NCI-H2107 treated with DMSO at 0.1 percent for 48 hours (cell line): ENCODE data around the gene RNF212.
"Not testable (repeated sequence)": the region's sequence is repeated elsewhere in the genome, so short reads cannot be mapped to it uniquely, and the experiment has no call there.

Experiments used
- DNase-seq: peaks from one replicate; lab custom pipeline; 2025; ENCODE audit not compliant: unreplicated experiment; lab: John Stamatoyannopoulos, UW

The RNF212 gene

DNA sequence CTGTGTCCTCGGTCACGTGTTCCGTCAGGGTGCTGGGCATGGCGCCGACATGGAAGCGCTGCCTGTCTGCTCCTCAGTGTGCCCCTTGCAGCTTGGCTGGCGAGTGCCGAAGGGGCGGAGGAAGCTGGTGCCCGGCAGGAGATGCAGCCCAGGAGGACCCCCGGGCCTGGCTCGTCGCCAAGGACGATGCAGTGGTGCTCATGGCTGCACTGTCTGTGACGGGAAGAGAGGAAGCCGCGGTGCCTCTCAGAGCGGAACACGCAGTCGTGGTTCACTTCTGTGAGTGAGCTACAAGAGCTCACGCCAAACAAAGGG, 63.8 kb downstream of the RNF212 start:
- no peak for DNase-seq

DNA sequence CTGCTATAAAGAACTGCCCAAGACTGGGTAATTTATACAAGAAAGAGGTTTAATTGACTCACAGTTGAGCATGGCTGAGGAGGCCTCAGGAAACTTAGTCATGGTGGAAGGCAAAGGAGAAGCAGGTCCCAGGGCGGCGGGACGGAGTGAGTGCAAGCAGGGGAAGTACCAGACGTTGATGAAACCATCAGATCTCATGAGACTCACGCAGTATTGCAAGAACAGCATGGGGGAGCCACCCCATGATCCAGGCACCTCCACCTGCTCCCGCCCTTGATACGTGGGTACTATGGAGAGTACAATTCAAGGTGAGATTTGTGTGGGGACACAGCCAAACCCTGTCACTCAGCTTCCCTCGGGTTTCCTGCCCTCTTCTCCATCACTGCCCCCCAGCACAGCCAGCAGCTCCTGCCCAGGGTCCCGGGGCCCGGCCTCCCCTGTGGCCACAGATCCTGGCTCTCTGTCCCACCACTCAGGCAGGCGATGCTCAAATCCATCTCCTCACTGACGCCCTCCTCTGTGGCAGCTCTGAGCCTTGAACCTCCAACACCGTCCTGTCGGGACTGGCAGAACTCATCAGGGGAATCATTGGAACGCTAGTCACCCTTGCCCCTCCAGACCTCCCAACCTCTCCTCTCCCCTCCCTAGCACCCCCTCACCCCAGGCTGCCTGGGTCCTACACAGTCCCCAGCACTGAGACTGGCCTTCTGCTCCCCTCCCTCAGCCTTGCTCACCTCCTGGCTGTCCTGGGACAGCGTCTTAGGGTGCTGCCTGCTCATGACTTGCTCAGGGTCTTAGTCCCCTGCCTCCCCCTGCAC, 64.4 kb downstream of the RNF212 start:
- no peak for DNase-seq

DNA sequence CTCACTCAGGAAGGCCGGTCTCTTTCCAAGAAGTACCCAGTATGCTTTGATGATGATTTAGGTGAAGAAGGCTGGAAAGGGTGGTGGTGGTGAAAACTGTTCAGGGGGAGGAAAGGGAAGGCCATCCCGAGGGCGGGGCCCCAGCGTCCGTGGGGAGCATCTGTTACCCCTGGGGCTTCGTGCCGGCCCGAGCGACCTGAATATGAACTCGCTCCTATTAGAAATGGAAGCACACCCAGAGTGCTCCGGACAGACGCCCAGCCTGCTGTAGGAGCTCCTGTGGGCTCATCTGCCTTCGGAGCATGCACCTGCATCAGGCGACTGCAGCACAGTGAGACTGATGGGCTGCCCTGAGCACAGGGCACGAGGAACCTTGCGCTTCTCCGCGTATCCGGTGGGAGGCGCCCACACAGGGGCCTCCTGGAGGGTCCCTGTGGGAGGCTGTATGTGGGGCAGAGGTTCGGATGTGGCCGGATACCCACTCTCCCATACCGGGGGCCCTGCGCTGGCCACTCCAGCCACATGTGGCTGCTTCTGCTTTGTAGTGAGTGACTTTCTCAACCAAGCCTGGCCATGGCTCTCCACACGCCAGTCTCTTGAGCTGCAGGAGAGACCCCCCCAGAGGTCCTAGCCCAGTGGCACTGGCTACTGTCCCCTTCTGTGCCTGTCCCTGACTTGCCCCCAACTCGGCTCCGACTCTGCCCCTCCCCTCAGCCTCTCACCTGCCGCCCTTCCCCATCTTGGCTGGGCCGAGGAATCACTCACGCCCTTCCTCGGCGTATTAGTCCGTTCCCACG, 65.2 kb downstream of the RNF212 start:
- no peak for DNase-seq

DNA sequence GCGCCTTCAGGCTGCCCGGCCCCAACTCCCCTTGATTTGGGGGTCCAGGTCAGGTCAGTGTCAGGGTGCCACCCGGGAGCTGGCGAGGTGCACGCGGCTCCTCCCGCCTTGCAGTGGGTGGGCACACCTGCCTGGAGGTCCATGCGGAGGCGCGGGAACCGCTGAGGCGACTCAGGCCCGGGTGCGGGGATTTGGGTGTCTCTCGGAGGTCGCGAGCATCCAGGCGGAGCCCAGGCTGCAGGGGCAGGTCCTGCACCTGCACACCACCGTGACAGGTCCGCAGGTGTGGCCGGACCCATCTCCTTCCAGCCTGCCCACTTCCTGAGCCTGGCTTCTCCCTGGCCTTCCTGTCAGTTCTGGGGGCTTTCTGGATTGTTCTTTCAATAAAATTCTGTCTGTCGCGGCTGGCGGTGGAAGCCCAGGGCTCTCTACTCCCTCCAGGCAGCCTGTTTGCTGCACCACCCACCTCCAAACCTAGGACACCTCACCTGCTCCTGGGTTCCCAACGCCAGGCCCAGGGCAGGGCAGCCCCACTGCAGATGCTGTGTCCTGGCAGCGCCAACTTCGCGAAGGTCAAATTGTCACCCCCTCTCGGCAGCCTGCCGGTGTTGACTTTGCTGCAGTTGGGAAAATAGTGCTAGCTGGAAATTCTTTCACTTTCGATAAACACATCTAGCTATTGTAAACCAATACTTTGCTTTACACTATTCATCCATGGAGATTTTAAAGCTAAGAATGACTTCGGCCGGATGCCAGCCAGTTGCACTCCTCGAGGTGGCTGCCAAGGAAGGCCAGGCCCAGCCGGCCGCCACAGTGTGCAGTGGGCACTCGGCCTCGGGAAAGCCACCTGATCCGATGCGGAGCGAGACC, 66.0 kb downstream of the RNF212 start:
- DNase-seq, result no peak

DNA sequence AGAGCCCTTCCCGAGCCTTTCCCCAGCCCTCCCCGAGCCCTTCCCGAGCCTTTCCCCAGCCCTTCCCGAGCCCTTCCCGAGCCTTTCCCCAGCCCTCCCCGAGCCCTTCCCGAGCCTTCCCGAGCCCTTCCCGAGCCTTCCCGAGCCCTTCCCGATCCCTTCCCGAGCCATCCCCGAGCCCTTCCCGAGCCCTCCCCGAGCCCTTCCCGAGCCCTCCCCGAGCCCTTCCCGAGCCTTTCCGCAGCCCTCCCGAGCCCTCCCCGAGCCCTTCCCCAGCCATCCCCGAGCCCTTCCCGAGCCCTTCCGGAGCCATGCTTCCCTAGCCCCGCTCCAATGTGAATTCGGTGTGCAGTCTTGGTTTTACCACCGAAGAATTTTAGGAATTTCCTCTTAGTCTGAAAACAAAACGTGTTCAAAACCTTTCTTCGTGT, 66.8 kb downstream of the RNF212 start:
- not testable (repeated sequence) for DNase-seq

DNA sequence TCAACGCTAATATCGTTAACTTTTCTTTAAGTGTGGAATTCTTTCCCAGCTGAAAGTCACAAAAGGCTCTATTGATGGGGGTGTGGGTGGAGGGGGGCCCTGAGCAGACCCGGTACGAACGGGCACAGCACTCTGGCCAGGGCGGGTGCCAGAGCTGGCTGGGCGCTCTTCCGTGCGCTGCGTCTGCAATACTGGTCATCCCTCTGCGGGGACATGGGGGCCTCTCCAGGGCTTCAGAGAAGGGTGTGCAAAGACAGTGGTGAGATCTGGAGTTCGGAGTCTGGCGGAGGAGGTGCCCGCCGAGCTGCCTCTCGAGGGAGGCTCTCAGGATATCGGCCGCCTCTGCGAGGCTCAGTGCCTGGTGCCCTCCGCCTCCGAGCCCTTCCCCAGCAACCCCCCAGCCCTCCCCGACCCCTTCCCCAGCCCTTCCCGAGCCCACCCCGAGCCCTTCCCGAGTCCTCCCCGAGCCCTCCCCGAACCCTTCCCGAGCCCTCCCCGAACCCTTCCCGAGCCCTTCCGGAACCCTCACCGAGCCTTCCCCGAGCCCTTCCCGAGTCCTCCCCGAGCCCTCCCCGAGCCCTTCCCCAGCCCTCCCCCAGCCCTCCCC, 67.7 kb downstream of the RNF212 start:
- no peak for DNase-seq

DNA sequence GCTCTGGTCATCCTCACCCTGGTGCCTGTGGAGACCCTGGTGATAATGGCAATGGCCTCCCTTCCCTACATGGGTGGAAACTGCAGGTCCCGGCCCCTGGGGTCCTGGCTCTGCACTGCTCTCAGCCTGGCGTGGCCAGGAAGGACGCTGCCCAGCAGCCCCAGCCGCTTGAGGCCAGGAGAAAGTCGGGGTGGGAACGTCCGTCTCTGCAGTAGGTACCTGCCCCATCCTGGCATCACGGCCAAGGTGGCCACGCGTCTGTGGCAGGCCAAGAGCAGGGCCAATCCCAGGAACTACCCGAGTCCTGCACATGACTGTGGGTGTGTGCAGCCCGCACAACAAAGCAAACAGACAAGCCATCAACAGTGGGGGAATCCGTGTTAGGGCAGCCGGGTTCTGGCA, 68.2 kb downstream of the RNF212 start:
- no peak for DNase-seq

DNA sequence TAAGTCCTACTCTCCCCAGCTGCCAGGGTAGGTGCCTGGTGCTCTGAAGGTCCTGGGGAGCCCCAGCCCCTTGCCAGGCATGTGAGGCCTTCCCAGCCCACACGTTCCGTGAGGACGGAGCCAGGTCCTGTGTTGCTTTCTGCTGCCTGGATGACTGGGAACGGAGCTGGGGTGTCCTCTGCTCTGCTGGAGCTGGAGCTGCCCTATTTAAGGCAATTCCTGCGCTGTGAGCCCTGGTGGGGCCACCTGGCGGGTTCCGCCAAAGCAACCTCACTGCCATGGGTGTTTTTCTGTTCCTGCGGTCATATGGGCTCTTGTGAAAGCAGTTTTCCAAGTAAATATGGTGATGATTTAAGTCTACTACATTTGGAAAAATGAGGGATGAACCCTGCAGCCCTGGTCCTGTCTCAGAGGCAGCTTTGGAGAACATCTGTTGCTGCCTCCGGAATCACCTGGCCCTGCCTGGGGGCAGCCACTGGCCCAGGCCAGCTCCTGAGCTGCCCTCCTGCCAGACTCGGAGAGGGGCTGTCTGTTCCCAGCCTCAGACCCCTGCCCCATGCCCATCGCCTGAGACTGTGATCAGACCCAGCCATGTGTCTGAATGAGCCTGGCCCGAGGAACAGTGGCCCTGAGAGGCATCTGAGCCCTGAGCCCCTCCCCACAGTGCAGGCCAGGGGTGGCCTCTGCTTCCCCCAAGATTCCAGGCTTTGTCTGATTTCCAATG, 68.7 kb downstream of the RNF212 start:
- DNase-seq, result no peak

DNA sequence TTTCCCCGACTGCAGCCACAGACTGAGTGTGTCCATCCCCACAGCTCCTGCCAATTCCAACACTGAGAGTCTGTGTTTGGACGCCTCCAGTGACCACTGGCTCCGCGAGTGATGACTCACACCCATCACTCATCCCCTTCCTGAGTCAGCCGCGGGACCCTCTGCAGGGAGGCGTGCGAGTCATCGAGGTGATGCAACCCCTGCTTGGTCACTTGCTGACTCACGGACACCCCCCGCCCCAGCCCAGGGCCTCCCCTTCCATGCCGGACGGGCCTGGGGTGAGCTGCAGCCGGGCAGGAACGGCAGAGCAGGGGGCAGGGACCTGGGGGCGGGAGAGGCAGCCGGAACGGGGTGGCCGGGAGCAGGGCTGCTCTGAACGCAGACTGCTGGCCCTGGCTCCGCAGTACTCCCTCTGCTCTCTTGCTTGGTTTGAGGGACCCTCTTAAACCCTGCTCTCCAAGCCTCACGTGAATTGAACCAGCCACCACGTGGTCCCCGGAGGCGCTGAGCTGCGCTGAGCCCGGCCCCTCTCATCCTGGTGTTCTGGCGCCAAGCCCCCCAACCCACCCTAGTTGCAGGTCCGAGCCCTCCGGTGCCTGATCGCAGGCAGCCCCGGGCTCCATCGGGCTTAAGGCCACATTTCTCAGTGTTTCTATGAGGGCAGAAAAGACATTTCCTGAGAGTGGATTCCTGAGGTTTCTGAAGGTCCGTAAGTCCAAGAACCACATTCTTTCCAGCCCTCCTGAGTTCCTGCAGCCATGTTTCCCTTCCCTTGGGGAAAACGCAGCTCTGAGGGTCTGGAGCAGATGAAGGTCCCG, 69.5 kb downstream of the RNF212 start:
- no peak for DNase-seq

DNA sequence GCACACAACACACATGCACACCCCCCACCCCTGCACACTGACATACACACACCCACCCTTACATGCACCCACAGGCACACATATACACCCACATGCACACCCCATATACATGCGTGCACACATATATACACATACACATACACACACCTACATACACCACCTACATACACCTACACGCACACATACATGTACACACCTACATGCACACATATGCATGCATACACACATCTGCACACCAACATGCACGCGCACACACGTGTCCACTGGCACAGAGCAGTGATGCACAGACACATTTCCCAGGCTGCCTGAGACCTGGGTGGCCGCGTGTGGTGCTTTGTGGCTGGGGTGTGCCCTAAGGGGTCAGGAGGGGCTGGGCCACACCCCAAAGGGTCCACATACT, 70.2 kb downstream of the RNF212 start:
- no peak for DNase-seq

DNA sequence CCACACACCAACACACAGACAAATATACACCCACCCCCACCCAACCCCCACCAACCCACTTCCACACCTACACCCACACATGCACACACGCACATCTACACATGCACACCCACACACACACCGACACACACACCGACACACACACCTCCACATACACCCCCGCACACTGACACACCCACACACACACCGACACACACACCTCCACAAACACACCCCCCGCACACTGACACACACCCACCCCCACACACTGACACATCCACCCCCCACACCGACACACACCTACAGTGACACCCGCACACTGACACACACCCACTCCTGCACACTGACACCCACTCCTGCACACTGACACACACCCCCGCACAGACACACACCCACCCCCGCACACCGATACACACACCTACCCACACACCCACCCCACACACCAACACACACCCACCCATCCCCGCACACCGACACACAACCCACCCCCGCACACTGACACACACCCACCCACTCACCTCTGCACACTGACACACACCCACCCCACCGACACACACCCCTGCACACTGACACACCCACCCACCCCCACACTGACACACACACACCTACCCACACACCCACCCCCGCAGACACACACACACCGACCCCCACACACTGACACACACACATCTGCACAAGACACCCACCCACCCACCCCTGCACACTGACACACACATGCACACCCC, 70.9 kb downstream of the RNF212 start:
- no peak for DNase-seq

DNA sequence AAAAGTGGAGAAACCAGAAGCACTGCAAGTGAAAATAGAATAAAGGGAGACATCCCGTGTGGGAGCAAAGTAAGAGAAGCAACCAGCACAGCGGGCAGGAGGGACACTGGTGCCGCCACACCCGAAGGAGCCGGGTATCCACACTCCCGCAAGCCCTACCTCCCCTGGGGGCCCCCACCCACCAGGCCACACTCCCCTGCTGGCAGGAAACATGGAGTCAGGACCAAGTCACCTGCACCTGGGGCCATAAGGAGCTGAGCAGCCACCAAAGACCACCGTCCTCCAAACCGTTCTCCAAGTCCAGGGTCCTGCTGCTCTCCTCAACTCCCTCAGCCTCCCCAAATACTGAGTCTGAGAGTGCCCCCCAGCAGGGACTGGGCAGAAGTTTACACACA, 71.4 kb downstream of the RNF212 start:
- no peak for DNase-seq

DNA sequence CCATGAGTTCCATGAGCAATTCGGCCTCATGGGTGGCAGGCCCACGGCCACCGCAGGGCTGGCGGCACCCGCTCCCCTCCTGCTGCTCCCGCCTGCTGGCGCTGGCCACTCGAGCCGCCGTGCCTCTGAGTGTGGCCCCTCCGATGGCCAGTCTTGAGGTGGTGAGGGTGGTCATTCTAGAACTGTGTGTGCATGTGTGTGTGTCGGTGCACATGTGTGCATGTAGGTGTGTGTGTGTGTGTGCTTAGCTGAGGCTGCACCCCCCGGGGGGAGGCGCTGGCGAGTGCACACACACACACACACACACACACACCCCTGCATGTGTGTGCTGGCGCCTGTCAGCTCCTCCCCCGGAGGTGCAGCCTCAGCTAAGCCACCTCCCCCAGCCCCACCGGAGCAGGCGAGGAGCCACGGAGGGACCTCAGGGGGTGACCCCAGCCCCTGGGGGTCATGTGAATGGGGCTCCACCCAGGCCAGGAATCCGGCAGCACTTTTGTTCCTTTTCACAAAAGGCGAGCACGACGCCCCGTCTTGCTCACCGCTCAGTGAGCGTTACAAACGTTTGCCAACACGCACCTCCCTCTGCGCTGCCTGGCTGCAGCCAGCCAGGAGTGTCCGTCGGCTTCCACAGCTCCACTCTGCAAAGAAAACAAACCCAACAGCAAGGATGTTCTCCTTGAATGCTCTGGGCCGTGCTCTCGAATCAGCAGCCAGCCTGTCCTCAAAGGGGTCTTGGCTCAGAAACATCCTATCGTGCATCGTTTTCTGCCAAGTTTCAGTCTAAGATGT, 72.0 kb downstream of the RNF212 start:
- DNase-seq, result no peak

DNA sequence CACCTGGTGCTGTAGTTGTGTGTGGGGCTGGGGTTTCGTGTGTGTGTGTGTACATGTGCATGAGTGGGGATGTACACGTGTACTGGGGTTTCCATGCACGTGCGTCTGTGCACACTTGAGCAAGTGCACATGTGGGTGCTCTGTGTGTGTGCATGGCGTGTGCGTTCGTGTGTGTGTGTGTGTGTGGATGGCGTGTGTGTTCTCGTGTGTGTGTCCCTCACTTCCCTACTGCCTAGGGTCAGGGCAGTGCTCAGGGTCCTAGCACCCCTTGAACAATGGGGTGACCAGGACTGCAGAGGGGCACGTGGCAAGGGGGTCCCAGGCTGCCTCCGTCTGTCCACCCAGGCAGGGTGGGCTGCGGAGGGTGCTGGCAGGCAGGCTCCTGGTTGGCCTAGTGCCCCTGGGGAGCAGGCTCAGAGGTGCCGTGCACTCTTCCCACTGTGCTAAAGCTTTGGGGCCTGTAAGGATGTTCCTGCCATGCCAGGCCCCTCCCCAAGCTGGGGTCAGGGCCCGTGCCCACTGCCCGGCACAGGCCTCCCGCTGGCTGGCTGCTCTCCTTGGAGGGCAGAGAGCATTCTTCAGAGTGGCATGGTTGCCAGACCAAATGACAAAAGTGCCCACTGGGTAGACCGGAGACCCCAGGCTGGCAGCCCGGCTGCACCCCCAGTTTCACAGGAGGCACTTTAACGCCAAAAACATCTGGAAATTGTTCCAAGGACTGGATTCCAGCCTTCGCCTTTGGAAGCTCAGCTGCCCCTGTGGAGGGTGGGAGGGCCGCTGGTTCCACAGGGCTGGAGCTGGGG, 72.8 kb downstream of the RNF212 start:
- no peak for DNase-seq

DNA sequence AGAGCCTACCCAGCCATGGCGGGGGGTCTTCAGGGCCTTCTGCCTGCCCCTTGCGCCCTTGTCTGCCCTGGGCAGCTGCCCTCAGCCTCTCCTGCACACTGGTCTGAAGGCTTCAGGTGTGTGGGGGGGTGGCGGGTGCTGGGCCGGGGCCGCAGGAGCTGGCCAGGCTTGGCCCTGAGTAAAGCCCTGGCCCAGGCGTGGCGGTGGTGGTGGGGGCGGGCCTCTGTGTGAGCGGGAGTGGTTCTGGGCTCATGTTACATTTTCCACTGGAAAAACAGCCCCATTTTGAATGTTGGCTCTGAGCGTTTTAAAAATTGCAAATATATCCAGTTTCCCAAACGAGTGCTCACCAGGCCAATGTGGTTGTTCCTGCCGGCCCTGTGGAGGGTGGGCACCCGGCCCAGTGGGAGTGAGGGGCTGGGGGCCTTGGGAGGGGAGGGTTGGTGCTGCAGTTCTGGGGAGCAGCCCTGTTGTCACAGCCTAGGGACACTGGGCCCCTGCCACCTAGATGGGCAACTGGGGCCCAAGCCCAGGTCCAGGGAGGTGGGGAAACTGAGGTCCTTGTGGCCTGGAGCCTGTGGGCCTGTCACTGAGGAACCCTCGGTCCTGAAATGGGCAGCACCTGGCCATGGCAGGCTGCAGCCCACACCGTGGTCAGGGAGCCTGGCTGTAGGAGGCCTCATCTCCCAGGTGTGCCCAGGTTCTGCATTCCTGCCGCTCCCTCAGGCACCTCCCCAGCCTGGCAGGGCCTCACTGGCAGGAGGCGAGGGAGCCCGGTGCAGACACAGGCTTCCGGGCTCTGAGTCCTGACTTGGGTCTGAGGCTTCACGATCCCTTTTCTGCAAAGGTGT, 73.6 kb downstream of the RNF212 start:
- DNase-seq, result no peak

DNA sequence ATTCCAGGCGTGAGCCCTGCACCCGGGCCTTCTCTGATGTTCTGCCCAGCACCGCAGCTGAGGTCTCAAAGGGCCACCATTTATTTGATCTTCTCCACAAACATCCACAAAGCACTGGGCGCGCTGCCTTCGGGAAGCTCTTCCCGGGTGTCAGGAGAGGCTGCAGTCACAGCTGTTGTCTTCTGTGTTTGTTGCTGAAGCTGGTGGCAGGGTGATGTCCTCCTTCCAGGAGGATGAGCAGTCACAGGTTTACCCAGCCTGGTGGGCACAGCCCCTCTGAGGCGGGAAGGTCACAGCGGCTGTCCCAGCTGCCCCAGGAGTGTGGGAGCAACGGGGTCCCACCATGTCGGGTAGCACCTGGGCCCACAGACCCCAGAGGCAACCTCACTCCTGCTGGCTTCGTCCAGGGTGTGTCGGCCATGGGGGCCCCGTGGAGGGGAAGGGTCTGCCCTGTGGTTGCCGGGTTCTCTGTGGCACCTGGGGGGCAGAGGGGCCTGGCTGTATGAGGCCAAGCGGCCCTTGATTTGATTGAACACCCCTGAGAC, 74.3 kb downstream of the RNF212 start:
- DNase-seq, result no peak
